IMR-90 (cell line): ENCODE measurements around the gene ARHGAP8. TPM values are rescaled to one million over a fixed set of nuclear protein-coding genes. Genes with fewer than 3 reads are reported as not detected.

Experiments used
- ATAC-seq: fragments of 200-7000 bp; cut with Tn5 transposase; 2 replicates; pipeline ENCODE4 v1.9.1; 2020; ENCODE audit warnings: low read depth, mild to moderate bottlenecking, moderate library complexity
- BruUV-seq: library from RNA; stranded (reverse); fragments of 400-500 nt; replicated peaks from 2 replicates; lab custom pipeline; 2021; lab: Mats Ljungman, UMichigan
- CTCF ChIA-PET: fragments of 300-600 bp; formaldehyde crosslinking; extraction: SDS; loops from one replicate; lab custom pipeline; 2021; ENCODE audit warnings: antibody characterized with exemption; lab: Yijun Ruan, JAX
- POLR2A ChIA-PET: fragments of 300-600 bp; sonication (Branson Sonifier 250); formaldehyde crosslinking; loops from one replicate; lab custom pipeline; 2022; ENCODE audit warnings: antibody characterized with exemption; ENCODE audit not compliant: unreplicated experiment; lab: Charles Lee
- DNase-seq: peaks from one replicate; pipeline ENCODE4 v3.0.0; 2013
- H2AFZ ChIP-seq: replicated peaks from 2 replicates; pipeline ENCODE3; 2013; ENCODE audit warnings: low read length, mild to moderate bottlenecking; ENCODE audit not compliant: poor library complexity
- H2AK5ac ChIP-seq: 2 replicates; pipeline ENCODE4 v1.6.1; 2013; ENCODE audit warnings: low read depth, low read length, inconsistent platforms
- H2AK9ac ChIP-seq: replicated peaks from 2 replicates; pipeline ENCODE3; 2013; ENCODE audit warnings: mild to moderate bottlenecking, low read depth, low read length, moderate library complexity; ENCODE audit not compliant: poor library complexity
- H2BK120ac ChIP-seq: 2 replicates; pipeline ENCODE4 v1.6.1; 2013; ENCODE audit warnings: low read depth, low read length, inconsistent platforms
- H2BK15ac ChIP-seq: 3 replicates; pipeline ENCODE4 v1.6.1; 2013; ENCODE audit warnings: low read depth, low read length, inconsistent platforms
- H2BK20ac ChIP-seq: 2 replicates; pipeline ENCODE4 v1.6.1; 2013; ENCODE audit warnings: low read depth, mild to moderate bottlenecking, inconsistent platforms, low read length, moderate library complexity
- H2BK5ac ChIP-seq: 2 replicates; pipeline ENCODE4 v1.6.1; 2013; ENCODE audit warnings: mild to moderate bottlenecking, low read depth, low read length, inconsistent platforms; ENCODE audit not compliant: poor library complexity, severe bottlenecking
- H3K14ac ChIP-seq: replicated peaks from 2 replicates; pipeline ENCODE4 v1.6.1; 2013; ENCODE audit warnings: low read depth, low read length, inconsistent platforms
- H3K18ac ChIP-seq: 2 replicates; pipeline ENCODE4 v1.6.1; 2013; ENCODE audit warnings: low read depth, low read length, control low read depth
- H3K23ac ChIP-seq: 2 replicates; pipeline ENCODE4 v1.6.1; 2013; ENCODE audit warnings: low read depth, low read length, inconsistent platforms
- H3K27ac ChIP-seq: 2 replicates; pipeline ENCODE4 v1.5.1; 2013; ENCODE audit warnings: mild to moderate bottlenecking, control low read depth, low read length; ENCODE audit not compliant: insufficient read depth
- H3K27me3 ChIP-seq: 2 replicates; pipeline ENCODE4 v1.6.1; 2013; ENCODE audit warnings: low read length; ENCODE audit not compliant: control insufficient read depth, insufficient read depth
- H3K36me3 ChIP-seq: 2 replicates; pipeline ENCODE4 v1.6.1; 2013; ENCODE audit warnings: low read length, mixed read lengths; ENCODE audit not compliant: control insufficient read depth, insufficient read depth
- H3K4ac ChIP-seq: 2 replicates; pipeline ENCODE4 v1.6.1; 2013; ENCODE audit warnings: low read depth, low read length, inconsistent platforms
- H3K4me1 ChIP-seq: 2 replicates; pipeline ENCODE4 v1.6.1; 2013; ENCODE audit warnings: low read length, mixed read lengths; ENCODE audit not compliant: control insufficient read depth, insufficient read depth
- H3K4me2 ChIP-seq: 2 replicates; pipeline ENCODE4 v1.6.1; 2013; ENCODE audit warnings: low read depth, mild to moderate bottlenecking, control low read depth, low read length, moderate library complexity
- H3K4me3 ChIP-seq: 2 replicates; pipeline ENCODE4 v1.5.1; 2013; ENCODE audit warnings: low read depth, mild to moderate bottlenecking, control low read depth, low read length, moderate library complexity; ENCODE audit not compliant: insufficient read depth
- H3K56ac ChIP-seq: 2 replicates; pipeline ENCODE4 v1.6.1; 2013; ENCODE audit warnings: low read length, inconsistent platforms; ENCODE audit not compliant: insufficient read depth; ENCODE audit errors: extremely low read depth
- H3K79me1 ChIP-seq, 2 experiments: 2 replicates each; pipeline ENCODE4 v1.6.1; 2013; ENCODE audit warnings: low read length in 2 of 2, inconsistent platforms in 1 of 2, low read depth in 1 of 2
- H3K9ac ChIP-seq: 2 replicates; pipeline ENCODE4 v1.6.1; 2013; ENCODE audit warnings: low read depth, low read length, control low read depth
- H3K9me1 ChIP-seq: 2 replicates; pipeline ENCODE4 v1.6.1; 2013; ENCODE audit warnings: low read length, inconsistent platforms; ENCODE audit not compliant: insufficient read depth
- H3K9me3 ChIP-seq: 2 replicates; pipeline ENCODE4 v1.6.1; 2013; ENCODE audit warnings: low read length; ENCODE audit not compliant: control insufficient read depth, insufficient read depth
- H4K20me1 ChIP-seq: 2 replicates; pipeline ENCODE4 v1.6.1; 2013; ENCODE audit warnings: low read length, inconsistent platforms; ENCODE audit not compliant: insufficient read depth
- H4K5ac ChIP-seq: 2 replicates; pipeline ENCODE4 v1.6.1; 2013; ENCODE audit warnings: mild to moderate bottlenecking, low read depth, low read length, control low read depth
- H4K8ac ChIP-seq, 2 experiments: 2 replicates each; pipeline ENCODE4 v1.6.1; 2013; ENCODE audit warnings: low read depth in 2 of 2, low read length in 2 of 2, control low read depth in 1 of 2, inconsistent platforms in 1 of 2
- H4K91ac ChIP-seq: 2 replicates; pipeline ENCODE4 v1.6.1; 2013; ENCODE audit warnings: low read depth, low read length, inconsistent platforms; ENCODE audit not compliant: insufficient read depth
- BHLHE40 ChIP-seq: fragments of 150-350 bp; IDR thresholded peaks from 2 replicates; pipeline ENCODE4 v1.6.1; 2016; ENCODE audit warnings: mild to moderate bottlenecking, low read depth, low read length
- CEBPB ChIP-seq: IDR thresholded peaks from 2 replicates; pipeline ENCODE4 v1.6.1; 2012; ENCODE audit warnings: low read depth, low read length, improper control_type of control experiment
- CHD1 ChIP-seq: IDR thresholded peaks from 2 replicates; pipeline ENCODE4 v1.6.1; 2012; ENCODE audit warnings: low read depth, low read length, improper control_type of control experiment
- FOS ChIP-seq: fragments of 150-350 bp; IDR thresholded peaks from 2 replicates; pipeline ENCODE4 v1.6.1; 2016; ENCODE audit warnings: low read depth, low read length
- MAFK ChIP-seq: IDR thresholded peaks from 2 replicates; pipeline ENCODE4 v1.6.1; 2012; ENCODE audit warnings: low read depth, low read length, improper control_type of control experiment
- MAZ ChIP-seq: IDR thresholded peaks from 2 replicates; pipeline ENCODE4 v1.6.1; 2012; ENCODE audit warnings: low read depth, mild to moderate bottlenecking, low read length, improper control_type of control experiment, moderate library complexity, borderline replicate concordance
- MXI1 ChIP-seq: IDR thresholded peaks from 2 replicates; pipeline ENCODE4 v1.6.1; 2012; ENCODE audit warnings: low read depth, mild to moderate bottlenecking, low read length, moderate library complexity, borderline replicate concordance
- NFE2L2 ChIP-seq: fragments of 150-350 bp; IDR thresholded peaks from 2 replicates; pipeline ENCODE4 v1.6.1; 2016; ENCODE audit warnings: low read depth, mild to moderate bottlenecking, low read length
- POLR2A ChIP-seq: IDR thresholded peaks from 2 replicates; pipeline ENCODE4 v1.6.1; 2012; ENCODE audit warnings: mild to moderate bottlenecking, low read depth, low read length
- RAD21 ChIP-seq: IDR thresholded peaks from 2 replicates; pipeline ENCODE4 v1.6.1; 2012; ENCODE audit warnings: low read length, improper control_type of control experiment
- RFX5 ChIP-seq: IDR thresholded peaks from 2 replicates; pipeline ENCODE4 v1.8.0; 2012; ENCODE audit warnings: low read depth, mild to moderate bottlenecking, low read length, moderate library complexity
- USF2 ChIP-seq: fragments of 150-350 bp; IDR thresholded peaks from 2 replicates; pipeline ENCODE4 v1.6.1; 2017; ENCODE audit warnings: mild to moderate bottlenecking, antibody characterized with exemption, low read length, low read depth
- WGBS, 2 experiments: methylation state at CpG; one replicate each; pipeline versions ENCODE4 v1.1.5 to v1.1.7; 2013; ENCODE audit warnings: missing lambda C conversion rate in 2 of 2; ENCODE audit not compliant: insufficient read length in 1 of 2; ENCODE audit errors: extremely low coverage in 2 of 2; 5-methylcytosine and 5-hydroxymethylcytosine counted together
- dilution Hi-C: fragments of 300-500 bp; cut with HindIII; formaldehyde crosslinking; loops from one replicate; pipeline ENCODE4 v1.14.3; 2018; ENCODE audit warnings: low sequenced_read_pairs; ENCODE audit not compliant: unreplicated experiment
- in situ Hi-C: fragments of 300-500 bp; cut with MboI; formaldehyde crosslinking; loops from 3 replicates; pipeline ENCODE4 v1.14.3; 2019; ENCODE audit warnings: low sequenced_read_pairs, inconsistent platforms, mixed read lengths
- intact Hi-C: fragments of 100-400 bp; cut with micrococcal nuclease; formaldehyde crosslinking; loops from 2 replicates; pipeline ENCODE4 v1.10.0; 2022
- polyA plus RNA-seq, 3 experiments: library from polyadenylated mRNA; depleted of rRNA; stranded (reverse); fragments of >200 nt; gene quantifications; 2 replicates each; pipeline ENCODE4 v1.2.3, GENCODE V29; 2012; ENCODE audit warnings: low replicate concordance in 1 of 3
- total RNA-seq: library from RNA; depleted of rRNA; stranded (reverse); fragments of >200 nt; gene quantifications from 2 replicates; pipeline ENCODE4 v1.2.3, GENCODE V29; 2012
- TF ChIP-seq, protein P1 (sequence below): fragments of 150-350 bp; IDR thresholded peaks from 2 replicates; pipeline ENCODE4 v1.6.1; 2016; ENCODE audit warnings: low read depth, mild to moderate bottlenecking, low read length, moderate library complexity, borderline replicate concordance
- TF ChIP-seq, protein P2 (sequence below): conservative IDR thresholded peaks from 2 replicates; pipeline ENCODE4 v1.5.1; 2012; ENCODE audit warnings: mild to moderate bottlenecking, low read depth, low read length, improper control_type of control experiment

Gene ARHGAP8
- total and polyA plus RNA-seq, 2 of the 4 experiments (the other 2 are of a cell fraction): 0.18 to 0.21 TPM

DNA sequence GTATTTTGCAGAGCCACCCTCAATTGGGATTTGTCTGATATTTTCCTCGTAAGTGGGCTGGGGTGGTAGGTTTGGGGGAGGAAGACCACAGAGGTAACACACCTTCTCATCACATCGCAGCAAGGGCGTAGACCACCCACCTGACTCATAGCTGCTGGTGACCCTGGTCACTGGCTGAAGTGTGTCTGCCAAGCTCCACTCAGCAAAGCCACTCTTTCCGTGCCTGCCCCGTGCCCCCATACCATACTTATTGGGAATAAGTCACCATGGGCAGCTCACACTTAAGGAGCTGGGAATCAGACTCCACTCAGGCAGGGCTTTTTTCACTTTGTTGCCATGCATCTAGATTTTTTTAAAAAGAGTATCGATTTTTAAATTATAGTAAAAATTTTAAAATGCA is 145.9 kb downstream of the ARHGAP8 start:
- no TSS peak for BruUV-seq
- H3K4me2 ChIP-seq: no peak overlapping the region
- TF ChIP-seq RAD21 (no peak), CEBPB (no peak), POLR2A (no peak), RFX5 (no peak), BHLHE40 (no peak), NFE2L2 (no peak), USF2 (no peak), MAZ (no peak), MXI1 (no peak), MAFK (no peak), FOS (no peak), CHD1 (no peak)
- TF ChIP-seq, protein P1, sequence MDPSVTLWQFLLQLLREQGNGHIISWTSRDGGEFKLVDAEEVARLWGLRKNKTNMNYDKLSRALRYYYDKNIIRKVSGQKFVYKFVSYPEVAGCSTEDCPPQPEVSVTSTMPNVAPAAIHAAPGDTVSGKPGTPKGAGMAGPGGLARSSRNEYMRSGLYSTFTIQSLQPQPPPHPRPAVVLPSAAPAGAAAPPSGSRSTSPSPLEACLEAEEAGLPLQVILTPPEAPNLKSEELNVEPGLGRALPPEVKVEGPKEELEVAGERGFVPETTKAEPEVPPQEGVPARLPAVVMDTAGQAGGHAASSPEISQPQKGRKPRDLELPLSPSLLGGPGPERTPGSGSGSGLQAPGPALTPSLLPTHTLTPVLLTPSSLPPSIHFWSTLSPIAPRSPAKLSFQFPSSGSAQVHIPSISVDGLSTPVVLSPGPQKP: no peak
- TF ChIP-seq, protein P2, sequence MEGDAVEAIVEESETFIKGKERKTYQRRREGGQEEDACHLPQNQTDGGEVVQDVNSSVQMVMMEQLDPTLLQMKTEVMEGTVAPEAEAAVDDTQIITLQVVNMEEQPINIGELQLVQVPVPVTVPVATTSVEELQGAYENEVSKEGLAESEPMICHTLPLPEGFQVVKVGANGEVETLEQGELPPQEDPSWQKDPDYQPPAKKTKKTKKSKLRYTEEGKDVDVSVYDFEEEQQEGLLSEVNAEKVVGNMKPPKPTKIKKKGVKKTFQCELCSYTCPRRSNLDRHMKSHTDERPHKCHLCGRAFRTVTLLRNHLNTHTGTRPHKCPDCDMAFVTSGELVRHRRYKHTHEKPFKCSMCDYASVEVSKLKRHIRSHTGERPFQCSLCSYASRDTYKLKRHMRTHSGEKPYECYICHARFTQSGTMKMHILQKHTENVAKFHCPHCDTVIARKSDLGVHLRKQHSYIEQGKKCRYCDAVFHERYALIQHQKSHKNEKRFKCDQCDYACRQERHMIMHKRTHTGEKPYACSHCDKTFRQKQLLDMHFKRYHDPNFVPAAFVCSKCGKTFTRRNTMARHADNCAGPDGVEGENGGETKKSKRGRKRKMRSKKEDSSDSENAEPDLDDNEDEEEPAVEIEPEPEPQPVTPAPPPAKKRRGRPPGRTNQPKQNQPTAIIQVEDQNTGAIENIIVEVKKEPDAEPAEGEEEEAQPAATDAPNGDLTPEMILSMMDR: no peak

More for the DNA sequence above, 145.9 kb downstream of the ARHGAP8 start:
- H3K79me1 ChIP-seq: no peaks in the 10 kb centered on the region
- dilution Hi-C loops (no loop called here), in situ Hi-C loops (no loop called here), intact Hi-C loops (no loop called here)
- H2AK5ac ChIP-seq: no peak overlapping the region
- no peak overlapping the region for H4K91ac ChIP-seq
- H3K9me1 ChIP-seq: no peaks in the 10 kb centered on the region
- no peak overlapping the region for H3K14ac ChIP-seq
- no peak overlapping the region for H3K9ac ChIP-seq
- no peak overlapping the region for H2BK15ac ChIP-seq
- H3K9me3 ChIP-seq: peaks cover 14% of the 10 kb centered on the region
- H3K18ac ChIP-seq: no peak overlapping the region
- no peaks in the 10 kb centered on the region for H3K4me1 ChIP-seq
- H4K8ac ChIP-seq: no peak overlapping the region
- no peak overlapping the region for H3K4me3 ChIP-seq
- no peak overlapping the region for H3K4ac ChIP-seq
- H3K23ac ChIP-seq: no peak overlapping the region
- no peak overlapping the region for H2AK9ac ChIP-seq
- H2BK5ac ChIP-seq: no peak overlapping the region
- no CpG with 5 or more reads among the region's 6 CpGs for WGBS, 2 experiments
- ChIA-PET CTCF (no interaction called here), POLR2A (no interaction called here)
- DNase-seq (no peak), ATAC-seq (no peak)
- H4K5ac ChIP-seq: no peak overlapping the region
- no peaks in the 10 kb centered on the region for H3K36me3 ChIP-seq
- H2BK20ac ChIP-seq: no peak overlapping the region
- H3K27me3 ChIP-seq: peaks cover 3% of the 10 kb centered on the region; the same call in 1 of the 2 replicates
- H2BK120ac ChIP-seq: no peak overlapping the region
- no peak overlapping the region for H3K27ac ChIP-seq
- no peaks in the 10 kb centered on the region for H4K20me1 ChIP-seq
- H2AFZ ChIP-seq: no peak overlapping the region
- no peak overlapping the region for H3K56ac ChIP-seq
